Right cardiac atrium (tissue), 5 donors: ENCODE measurements around the gene PTPA. TPM values are rescaled to one million over a fixed set of nuclear protein-coding genes. Genes with fewer than 3 reads are reported as not detected.
A peak's percentile ranks its signal among the peaks of the same experiment; 100 is the strongest.
"Not testable (repeated sequence)": the region's sequence is repeated elsewhere in the genome, so short reads cannot be mapped to it uniquely, and the experiment has no call there.

Source experiments
- ATAC-seq, 2 donors: fragments of 200-7000 bp; cut with Tn5 transposase; one replicate each; pipeline versions ENCODE4 v1.8.0 to v1.9.1; 2020; ENCODE audit warnings: moderate library complexity in 2 of 2, mild to moderate bottlenecking in 1 of 2
- DNase-seq, 3 donors: peaks; one replicate each; pipeline ENCODE4 v3.0.0-alpha.2; 2020
- H3K27ac ChIP-seq: one replicate; pipeline ENCODE4 v1.5.1; 2013; ENCODE audit warnings: mild to moderate bottlenecking, low read length, control low read depth, moderate library complexity
- H3K27me3 ChIP-seq: one replicate; pipeline ENCODE4 v1.6.1; 2013; ENCODE audit not compliant: control insufficient read depth, insufficient read depth
- H3K4me1 ChIP-seq: one replicate; pipeline ENCODE4 v1.6.1; 2013; ENCODE audit warnings: low read length; ENCODE audit not compliant: control insufficient read depth, insufficient read depth
- H3K4me3 ChIP-seq: one replicate; pipeline ENCODE4 v1.5.1; 2013; ENCODE audit warnings: low read length, control low read depth
- H3K9me3 ChIP-seq: one replicate; pipeline ENCODE4 v1.6.1; 2013; ENCODE audit warnings: low read length; ENCODE audit not compliant: control insufficient read depth
- WGBS: extraction: QIAGEN DNeasy Blood & Tissue Kit; methylation state at CpG from one replicate; pipeline ENCODE4 v1.1.7; 2013; 5-methylcytosine and 5-hydroxymethylcytosine counted together
- intact Hi-C, 4 donors: fragments of 100-400 bp; cut with DNase I; formaldehyde crosslinking; loops; one replicate each; pipeline versions ENCODE4 v1.11.0 to v1.14.0; 2022 to 2023
- polyA plus RNA-seq: library from polyadenylated mRNA; stranded (reverse); fragments of 200-250 nt; gene quantifications from one replicate; pipeline ENCODE4 v1.2.3, GENCODE V29; 2013
- total RNA-seq, 4 donors: library from RNA; stranded (reverse); fragmentation: NEBNext Ultra II Directional; extraction: Animal tissue kit (Norgen Biotek cat#: 25700); gene quantifications; one replicate each; pipeline ENCODE4 v1.2.1, GENCODE V29; 2021
- donor health status: healthy with polysubstance abuse.
- donor health status: DM: no; HTN: yes; CAD: no.
- donor health status: DM: no; HTN: no; CAD: no.
- donor health status: DM: no; HTN: yes; CAD: no; lungs with severe emphysema.
- donor health status: DM: yes; HTN: yes; CAD: no.

The PTPA gene
- total and polyA plus RNA-seq, 5 donors: 115 to 170 (median 147) TPM

GRCh38 chr9:129161534-129161837 is 50.3 kb downstream of the PTPA start:
- no peak overlapping the region for H3K4me3 ChIP-seq

DNA sequence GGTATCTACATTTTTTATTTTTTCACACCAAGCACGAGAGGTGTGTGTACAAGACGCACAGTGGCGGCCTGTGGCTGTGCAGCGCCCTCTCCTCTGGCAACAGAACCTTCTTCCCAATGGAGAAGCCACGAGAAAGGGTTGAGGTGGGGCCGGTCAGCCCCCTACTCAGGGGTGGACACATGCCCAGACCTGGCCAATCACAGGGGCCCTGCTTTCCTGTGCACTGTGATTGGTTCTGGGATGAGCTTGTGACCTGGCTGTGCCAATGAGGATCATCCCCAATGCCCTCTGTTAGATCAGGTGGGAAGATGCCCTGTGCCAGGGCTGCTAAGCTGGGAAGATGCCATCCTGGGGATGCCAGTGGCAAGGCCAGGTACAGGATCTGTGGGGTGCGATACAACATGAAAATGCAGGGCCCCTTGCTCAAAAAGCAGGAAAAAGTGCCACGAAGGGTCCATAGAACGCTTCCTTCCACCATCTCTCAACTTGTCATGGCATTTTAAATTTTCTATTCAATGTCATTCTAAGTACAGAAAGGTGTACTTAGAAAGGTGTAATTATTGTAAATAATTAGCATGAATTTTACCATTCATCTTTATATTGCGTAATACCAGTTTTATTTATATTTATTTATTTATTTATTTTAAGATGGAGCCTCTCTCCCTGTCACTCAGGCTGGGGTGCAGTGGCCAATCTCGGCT is 51.4 kb downstream of the PTPA start:
- intact Hi-C loops: no loop called here
- Histone ChIP-seq H3K4me1 (peaks cover 7% of the 10 kb centered on the region), H3K27me3 (no peaks in the 10 kb centered on the region), H3K9me3 (no peaks in the 10 kb centered on the region), H3K27ac (no peak overlapping the region), H3K4me3 (no peak overlapping the region)
- DNase-seq (no peak), ATAC-seq (no peak)
- WGBS: 90% methylated on average over 11 of the region's 11 CpGs

More at GRCh38 chr9:129161534-129161837, 50.3 kb downstream of the PTPA start:
- ATAC-seq: no peak
- no peak overlapping the region for H3K27ac ChIP-seq
- peaks cover 6% of the 10 kb centered on the region for H3K4me1 ChIP-seq
- DNase-seq: peak in 1 of 3 donors; percentile 7
- 95% methylated on average over 9 of the region's 9 CpGs for WGBS
- H3K9me3 ChIP-seq: no peaks in the 10 kb centered on the region
- H3K27me3 ChIP-seq: no peaks in the 10 kb centered on the region
- intact Hi-C loops: no loop called here

GRCh38 chr9:129163198-129163670 is 52.0 kb downstream of the PTPA start:
- H3K4me3 ChIP-seq, H3K4me1 ChIP-seq, H3K27ac ChIP-seq, H3K9me3 ChIP-seq, ATAC-seq, H3K27me3 ChIP-seq, intact Hi-C loops: not testable (repeated sequence)
- WGBS: 79% methylated on average over 5 of the region's 5 CpGs
- DNase-seq: peak in 1 of 3 donors; percentile 14

GRCh38 chr9:129163753-129164152 is 52.5 kb downstream of the PTPA start:
- Histone ChIP-seq H3K9me3 (no peaks in the 10 kb centered on the region), H3K4me3 (no peak overlapping the region), H3K27me3 (no peaks in the 10 kb centered on the region), H3K4me1 (peaks cover 7% of the 10 kb centered on the region), H3K27ac (peak overlapping the region; percentile 5)
- ATAC-seq (peak; percentile 2 to 3), DNase-seq (peak; percentile 33 to 71 (median 70))
- 78% methylated on average over 10 of the region's 10 CpGs for WGBS
- intact Hi-C loops: no loop called here

GRCh38 chr9:129164246-129164930 is 53.2 kb downstream of the PTPA start:
- peak overlapping the region; percentile 87 for H3K27ac ChIP-seq
- WGBS: 37% methylated on average over 9 of the region's 9 CpGs
- intact Hi-C loops: no loop called here
- H3K9me3 ChIP-seq: no peaks in the 10 kb centered on the region
- peak; percentile 67 to 70 for ATAC-seq
- no peak overlapping the region for H3K4me3 ChIP-seq
- H3K27me3 ChIP-seq: no peaks in the 10 kb centered on the region
- H3K4me1 ChIP-seq: peaks cover 7% of the 10 kb centered on the region
- DNase-seq: peak; percentile 76 to 85 (median 82)

DNA sequence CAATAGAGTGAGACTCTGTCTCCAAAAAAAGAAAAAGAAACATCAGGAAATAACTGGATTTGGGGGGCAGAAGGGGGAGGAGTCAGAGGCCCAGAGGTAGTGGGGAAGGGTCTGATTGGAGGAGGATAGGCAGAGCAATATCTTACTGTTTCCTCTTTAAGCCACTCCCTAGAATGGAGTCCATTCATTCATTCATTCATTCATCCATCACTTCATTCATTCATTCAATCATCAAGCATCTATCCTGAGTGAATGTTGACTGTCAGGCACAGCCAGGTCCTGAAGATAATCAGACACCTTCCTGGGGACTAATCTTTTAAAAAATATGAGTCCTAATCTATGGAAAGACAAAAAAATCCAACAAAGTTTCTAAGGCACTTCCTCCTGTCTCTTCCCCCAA is 54.0 kb downstream of the PTPA start:
- Histone ChIP-seq H3K27ac (no peak overlapping the region), H3K9me3 (no peaks in the 10 kb centered on the region), H3K4me3 (no peak overlapping the region), H3K4me1 (peaks cover 7% of the 10 kb centered on the region), H3K27me3 (no peaks in the 10 kb centered on the region)
- intact Hi-C loops: no loop called here
- ATAC-seq (no peak), DNase-seq (no peak)

- intact Hi-C loops: no loop called here
- Histone ChIP-seq H3K4me3 (peak overlapping the region; percentile 16), H3K4me1 (peaks cover 7% of the 10 kb centered on the region), H3K27ac (peak overlapping the region; percentile 85), H3K9me3 (no peaks in the 10 kb centered on the region), H3K27me3 (no peaks in the 10 kb centered on the region)
- peak; percentile 82 for ATAC-seq
- 23% methylated on average over 18 of the region's 18 CpGs for WGBS
- DNase-seq: peak; percentile 78 to 89 (median 89)
Observed at GRCh38 chr9:129166623-129167557, 55.7 kb downstream of the PTPA start.

DNA sequence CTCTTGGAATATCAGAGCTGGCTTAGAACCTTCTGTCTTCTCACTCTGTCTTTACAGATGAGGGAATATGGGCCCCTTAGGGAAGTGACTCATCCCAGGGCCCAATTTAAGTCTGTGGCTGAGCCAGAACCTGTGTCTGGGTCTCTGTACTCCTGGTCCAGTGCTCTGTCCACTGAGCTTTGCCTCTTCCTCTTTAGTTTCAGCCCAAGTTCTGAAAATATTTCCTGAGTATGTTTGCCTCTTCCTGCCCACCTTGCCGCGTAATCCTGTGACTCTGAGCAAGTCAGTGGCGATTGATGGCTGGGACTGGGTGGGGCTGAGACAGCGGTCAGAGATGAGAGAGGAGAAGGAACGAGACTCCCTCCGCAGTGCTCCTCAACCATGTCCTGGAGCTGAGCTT is 59.0 kb downstream of the PTPA start:
- H3K27me3 ChIP-seq: no peaks in the 10 kb centered on the region
- H3K4me1 ChIP-seq: peaks cover 2% of the 10 kb centered on the region
- no peak overlapping the region for H3K4me3 ChIP-seq
- DNase-seq: no peak
- 65% methylated on average over 6 of the region's 6 CpGs for WGBS
- no peak for ATAC-seq
- H3K9me3 ChIP-seq: no peaks in the 10 kb centered on the region
- intact Hi-C loops: loop anchor here (5.0 to 10.0 kb wide), 4 partner anchors 167 to 445 kb away; no protein-coding TSS in a partner anchor
- H3K27ac ChIP-seq: no peak overlapping the region

GRCh38 chr9:129171993-129172751 is 61.0 kb downstream of the PTPA start:
- WGBS: 66% methylated on average over 7 of the region's 7 CpGs
- intact Hi-C loops: loop anchor here (2.0 to 10.0 kb wide), 5 partner anchors 25 to 443 kb away; no protein-coding TSS in a partner anchor
- no peaks in the 10 kb centered on the region for H3K9me3 ChIP-seq
- no peaks in the 10 kb centered on the region for H3K4me1 ChIP-seq
- no peak for DNase-seq
- ATAC-seq: no peak
- H3K4me3 ChIP-seq: no peak overlapping the region
- no peaks in the 10 kb centered on the region for H3K27me3 ChIP-seq
- no peak overlapping the region for H3K27ac ChIP-seq

DNA sequence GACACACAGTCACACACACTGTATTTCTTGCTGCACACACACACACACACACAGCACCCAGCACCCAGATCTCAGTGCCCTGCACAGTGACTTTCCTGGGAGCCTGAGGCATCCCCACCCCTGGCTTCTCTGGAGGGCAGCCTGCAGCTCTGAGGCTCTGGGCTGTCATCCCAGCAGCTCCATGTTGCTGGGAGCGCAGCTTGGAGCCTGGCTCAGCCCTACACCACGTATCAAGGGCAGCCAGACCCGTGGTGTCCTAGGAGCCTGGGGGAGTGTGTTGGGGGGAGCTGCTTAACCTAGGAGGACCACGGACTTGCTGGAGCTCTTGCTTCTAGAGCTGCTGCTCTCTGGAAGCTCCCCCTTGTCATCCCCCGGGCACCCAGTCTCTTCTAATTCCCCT is 61.6 kb downstream of the PTPA start:
- H3K4me3 ChIP-seq: no peak overlapping the region
- H3K27me3 ChIP-seq: no peaks in the 10 kb centered on the region
- intact Hi-C loops: loop anchor here (2.0 to 10.0 kb wide), 5 partner anchors 26 to 442 kb away; no protein-coding TSS in a partner anchor
- ATAC-seq: no peak
- no peaks in the 10 kb centered on the region for H3K9me3 ChIP-seq
- 34% methylated on average over 5 of the region's 5 CpGs for WGBS
- peak overlapping the region; percentile 10 for H3K27ac ChIP-seq
- H3K4me1 ChIP-seq: no peaks in the 10 kb centered on the region
- peak in 2 of 3 donors; percentile 76 to 81 for DNase-seq
